ENCODE results near the gene PICALM. TPM values are rescaled to one million over a fixed set of nuclear protein-coding genes. Genes with fewer than 3 reads are reported as not detected.
A peak's percentile ranks its signal among the peaks of the same experiment; 100 is the strongest.

PICALM gene
- 532 and 561 TPM in 2 replicates for total RNA-seq (2013; cell fraction: nucleolus; rRNA removed)
- total RNA-seq (2014; rRNA removed) (78.9 and 86.8 TPM in 2 replicates), total RNA-seq (2014; rRNA removed; fragmentation: Illumina TruSeq; extraction: Trizol) (69.1 and 70.3 TPM in 2 replicates), total RNA-seq (2021) (41.0 and 46.5 TPM in 2 replicates), polyA plus RNA-seq (2011; rRNA removed) (150 and 163 TPM in 2 replicates), polyA plus RNA-seq (2014; fragmentation: Illumina TruSeq; extraction: Trizol) (70.1 and 95.0 TPM in 2 replicates), polyA plus RNA-seq (2014; fragmentation: Nextera tagmentation; extraction: Ambion mirVana) (10 to 100 TPM in 1 of 2 experiments, 1 to 10 TPM in 1; 4.3 to 10.4 TPM), polyA plus RNA-seq (2014; rRNA removed) (37.2 and 43.1 TPM in 2 replicates), polyA plus RNA-seq (2016; fragmentation: Nextera tagmentation; extraction: Ambion mirVana) (10 to 100 TPM; 12.8 to 15.0 TPM), polyA minus RNA-seq (2011; rRNA and poly(A)+ RNA removed) (254 and 304 TPM in 2 replicates), Bru-seq, nascent RNA (percentile 96 among the genes with signal in this experiment), BruChase-seq, experiment 1, labeled RNA remaining after a 6-hour chase (percentile 97 among the genes with signal in this experiment), BruChase-seq, experiment 2, labeled RNA remaining after a 2-hour chase (percentile 98 among the genes with signal in this experiment)
- 18.2 TPM for polyA plus RNA-seq (2011; ENCODE audit: low read depth)
- polyA plus RNA-seq (2011; cell fraction: cytosol; rRNA removed), result 68.3 and 91.4 TPM in 2 replicates
- 115 and 124 TPM in 2 replicates for polyA plus RNA-seq (2011; cell fraction: nucleus; rRNA removed)
- polyA plus RNA-seq (2012), result 27.2 and 31.0 TPM in 2 replicates
- 78.4 and 84.7 TPM in 2 replicates for polyA minus RNA-seq (2011; cell fraction: cytosol; rRNA and poly(A)+ RNA removed)
- polyA minus RNA-seq (2011; cell fraction: nucleus; rRNA and poly(A)+ RNA removed), result 156 and 277 TPM in 2 replicates
- long read RNA-seq, experiment 1, partial matches to known transcripts, result 0 of 2 reads
- long read RNA-seq, experiment 1, other reads (novel, unspliced or antisense), result 2 of 2 reads
- long read RNA-seq, experiment 2, partial matches to known transcripts, result 17 of 36 reads
- long read RNA-seq, experiment 2, other reads (novel, unspliced or antisense), result 17 of 36 reads

- H3K4me3 ChIP-seq, result peak within 1 kb of the TSS; percentile 95
- H3K36me3 ChIP-seq (ENCODE audit: control insufficient read depth in 2 of 2, insufficient read depth in 2 of 2, low read length in 1 of 2), result no peaks in the 10 kb centered on the region
- FAIRE-seq (no peak), DNase-seq (ENCODE audit: low read depth, low spot score) (peak; percentile 97), ATAC-seq (peak; percentile 80)
- RAD21 ChIA-PET (ENCODE audit: unreplicated experiment), result interaction anchor here (0.6 to 5.1 kb wide), 38 partner anchors 8 to 524 kb away, joined by 3 to 64 read pairs (median 4); no protein-coding TSS in a partner anchor
- peak within 1 kb of the TSS; percentile 90 for H3K4me2 ChIP-seq (ENCODE audit: control insufficient read depth, insufficient read depth)
- H3K27ac ChIP-seq (ENCODE audit: control insufficient read depth, insufficient read depth), result peak within 1 kb of the TSS; percentile 99
- POLR2A ChIA-PET, result interaction anchor here (0.5 to 4.4 kb wide), 15 partner anchors 10 to 187 kb away, joined by 3 to 40 read pairs (median 4); no protein-coding TSS in a partner anchor
- SMC1A ChIA-PET (ENCODE audit: uncharacterized antibody, unreplicated experiment), result interaction anchor here (0.8 to 7.4 kb wide), 30 partner anchors 9 to 224 kb away, joined by 3 to 91 read pairs (median 6); no protein-coding TSS in a partner anchor
- peaks cover 50% of the 10 kb centered on the region for H3K79me2 ChIP-seq (ENCODE audit: control insufficient read depth, insufficient read depth, low read length)
- H3K9me3 ChIP-seq (replicated peaks; ENCODE audit: control insufficient read depth, insufficient read depth, low read length), result no peaks in the 10 kb centered on the region
- no peaks in the 10 kb centered on the region for H3K27me3 ChIP-seq (replicated peaks in 1 of 2; ENCODE audit: control insufficient read depth in 2 of 2, insufficient read depth in 2 of 2, low read length in 1 of 2)
- BruUV-seq (replicated peaks), result no TSS peak
- in situ Hi-C loops (cut with MboI), result no loop called here
- intact Hi-C loops (cut with micrococcal nuclease; ENCODE audit: unreplicated experiment), result loop anchor here (1.0 to 2.0 kb wide), 4 partner anchors 47 to 176 kb away; partner anchors contain the start of gene EED
- peaks cover 10% of the 10 kb centered on the region for H3K4me1 ChIP-seq (ENCODE audit: control insufficient read depth, insufficient read depth, low read length)
- peak within 1 kb of the TSS; percentile 80 for H3K9ac ChIP-seq (ENCODE audit: control insufficient read depth, insufficient read depth, low read length)
- no peaks in the 10 kb centered on the region for H4K20me1 ChIP-seq (ENCODE audit: control insufficient read depth, insufficient read depth)
- H2AFZ ChIP-seq (ENCODE audit: control insufficient read depth, low read depth, low read length), result peak within 1 kb of the TSS; percentile 82
- CTCF ChIA-PET, result interaction anchor here (0.6 to 5.9 kb wide), 18 partner anchors 9 to 205 kb away, joined by 3 to 76 read pairs (median 4); no protein-coding TSS in a partner anchor
- 6% methylated on average over 30 of the region's 48 CpGs for WGBS (ENCODE audit: insufficient coverage, insufficient replicate concordance, low lambda C conversion rate, missing lambda C conversion rate)
- TF ChIP-seq CREM (IDR thresholded peaks at IDR 0.05; ENCODE audit: low read depth), result peak; percentile 64; the same call in 1 of the 2 replicates
- TF ChIP-seq SIX5 (IDR thresholded peaks at IDR 0.05; ENCODE audit: low read depth, low read length, severe bottlenecking), result peak; percentile 11
- TF ChIP-seq CHD2 (IDR thresholded peaks at IDR 0.05; ENCODE audit: borderline replicate concordance, low read depth, low read length), result peak; percentile 26; the same call in 1 of the 2 replicates
- TF ChIP-seq RFX5 (IDR thresholded peaks at IDR 0.05; ENCODE audit: low read depth, low read length), result peak; percentile 73; the same call in 1 of the 2 replicates
- TF ChIP-seq USF1 (IDR thresholded peaks at IDR 0.05; ENCODE audit: borderline replicate concordance, extremely low read length, insufficient read depth, low read depth, low read length), result peak; percentile 91
- TF ChIP-seq ZBTB4 (CRISPR knock-in tag; IDR thresholded peaks at IDR 0.05), result peak; percentile 97
- peak; percentile 43 for TF ChIP-seq NR2F1 (conservative IDR thresholded peaks at IDR 0.05)
- TF ChIP-seq IKZF2 (IDR thresholded peaks at IDR 0.05), result peak; percentile 80 to 84
- TF ChIP-seq REST (IDR thresholded peaks at IDR 0.05; ENCODE audit: low read depth, low read length), result no peak
Observed at GRCh38 chr11:86068951-86069407, at the start of gene PICALM. Gene PICALM (minus strand): TSS chr11:86069084. CDS start chr11:86068780, 304 bp downstream.

Data from GM12878 (cell line).